Measurements from ENCODE around the gene WNT7A.

Gene WNT7A

GRCh38 chr3:13891492-13892073 is 11.7 kb upstream of the WNT7A start:
- peaks cover 9 to 11% of the 10 kb centered on the region in 2 donors for H3K27me3 Mint-ChIP-seq
- peaks cover 14 to 17% of the 10 kb centered on the region in 2 donors for H3K4me1 Mint-ChIP-seq
- DNase-seq: no peak
- no peaks in the 10 kb centered on the region for H3K36me3 Mint-ChIP-seq
- H3K9me3 Mint-ChIP-seq: peaks cover 1 to 3% of the 10 kb centered on the region in 2 donors
- H3K4me3 Mint-ChIP-seq: no peak overlapping the region
- H3K27ac Mint-ChIP-seq: no peak overlapping the region
- ATAC-seq (replicated peaks): no peak

DNA sequence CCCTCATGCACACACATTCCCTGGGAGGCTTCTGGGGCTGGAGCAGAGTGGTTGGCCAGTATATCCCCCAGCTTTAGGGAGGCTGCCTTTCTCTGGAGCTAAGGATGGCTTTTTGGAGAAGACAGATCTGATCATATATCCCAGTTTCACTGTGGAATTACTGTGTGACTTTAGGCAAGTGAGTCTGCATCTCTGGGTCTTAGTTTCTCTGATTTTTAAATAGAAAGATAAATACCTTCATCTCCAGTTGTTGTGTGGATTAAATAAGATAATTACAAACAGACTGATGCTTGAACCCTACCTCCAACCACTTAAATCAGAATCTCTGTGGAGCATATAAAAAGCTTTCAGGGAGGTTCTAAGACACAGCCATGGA is 11.1 kb upstream of the WNT7A start:
- Mint-ChIP-seq H3K36me3 (no peaks in the 10 kb centered on the region), H3K4me3 (no peak overlapping the region), H3K27me3 (peaks cover 9 to 11% of the 10 kb centered on the region in 2 donors), H3K9me3 (peaks cover 1 to 3% of the 10 kb centered on the region in 2 donors), H3K4me1 (peaks cover 11 to 12% of the 10 kb centered on the region in 2 donors), H3K27ac (no peak overlapping the region)
- ATAC-seq (replicated peaks): no peak
- no peak for DNase-seq

GRCh38 chr3:13890377-13891016 is 10.6 kb upstream of the WNT7A start:
- Mint-ChIP-seq H3K27ac (no peak overlapping the region), H3K4me1 (peaks cover 6 to 8% of the 10 kb centered on the region in 2 donors), H3K4me3 (no peak overlapping the region), H3K9me3 (peaks cover 1 to 3% of the 10 kb centered on the region in 2 donors), H3K27me3 (peaks cover 11% of the 10 kb centered on the region in 2 donors), H3K36me3 (no peaks in the 10 kb centered on the region)
- ATAC-seq (replicated peaks) (no peak), DNase-seq (no peak)

DNA sequence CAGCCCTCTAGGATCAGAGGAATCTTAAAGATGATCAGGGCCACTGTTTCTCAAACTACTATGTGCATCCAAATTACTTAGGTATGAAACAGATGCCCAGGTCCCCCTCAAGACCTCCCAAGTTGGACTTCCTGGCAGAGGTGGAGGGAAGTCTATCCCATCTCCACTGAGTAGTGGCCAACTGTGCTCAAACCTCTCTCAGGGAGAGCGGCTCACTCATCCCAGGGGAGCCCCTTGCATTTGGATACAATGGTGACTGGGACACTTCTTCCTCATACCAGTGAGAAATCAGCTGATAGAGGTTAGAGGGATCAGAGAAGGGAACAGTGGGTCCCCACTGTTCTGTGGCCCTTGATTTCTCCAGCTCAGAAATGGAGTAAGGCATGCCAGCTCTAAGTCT is 8.7 kb upstream of the WNT7A start:
- DNase-seq: no peak
- no peak overlapping the region for H3K4me3 Mint-ChIP-seq
- no peak overlapping the region for H3K27ac Mint-ChIP-seq
- H3K9me3 Mint-ChIP-seq: peaks cover 0 to under 1% of the 10 kb centered on the region in 2 donors
- H3K4me1 Mint-ChIP-seq: peaks cover 3 to 5% of the 10 kb centered on the region in 2 donors
- peaks cover 27 to 28% of the 10 kb centered on the region in 2 donors for H3K27me3 Mint-ChIP-seq
- ATAC-seq (replicated peaks): no peak
- no peaks in the 10 kb centered on the region for H3K36me3 Mint-ChIP-seq

GRCh38 chr3:13887495-13888300 is 7.8 kb upstream of the WNT7A start:
- H3K27me3 Mint-ChIP-seq: peaks cover 33 to 34% of the 10 kb centered on the region in 2 donors
- peaks cover 3 to 5% of the 10 kb centered on the region in 2 donors for H3K4me1 Mint-ChIP-seq
- H3K4me3 Mint-ChIP-seq: no peak overlapping the region
- no peak for ATAC-seq (replicated peaks)
- no peak overlapping the region for H3K27ac Mint-ChIP-seq
- DNase-seq: no peak
- H3K36me3 Mint-ChIP-seq: no peaks in the 10 kb centered on the region
- no peaks in the 10 kb centered on the region for H3K9me3 Mint-ChIP-seq

DNA sequence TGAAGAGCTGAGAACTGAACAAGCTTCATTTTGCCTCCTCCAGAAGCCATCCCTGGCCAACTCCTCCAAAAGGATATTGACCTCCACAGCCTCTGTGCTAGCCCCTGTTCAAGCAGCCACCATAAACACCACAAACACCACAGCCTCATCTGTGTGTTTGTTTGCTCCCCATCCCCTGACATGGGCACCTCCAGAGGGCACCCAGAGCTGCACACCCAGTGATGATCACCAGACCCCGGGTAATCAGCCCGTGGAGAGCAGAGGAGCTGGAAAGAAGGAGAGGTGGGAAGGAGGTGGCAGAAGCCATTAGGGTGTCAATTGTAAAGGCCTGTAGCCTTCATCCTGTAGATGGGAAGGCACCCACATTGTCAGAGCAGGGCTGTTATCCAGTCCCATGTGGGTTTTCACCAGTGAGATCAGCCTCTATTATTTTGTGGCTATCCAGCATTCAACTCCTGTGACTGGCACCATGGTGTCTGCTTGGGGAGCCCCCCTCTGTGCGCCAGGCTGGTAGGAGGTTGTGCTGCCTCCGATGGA is 6.8 kb upstream of the WNT7A start:
- H3K4me3 Mint-ChIP-seq: no peak overlapping the region
- H3K4me1 Mint-ChIP-seq: peaks cover 3 to 5% of the 10 kb centered on the region in 2 donors
- no peak overlapping the region for H3K27ac Mint-ChIP-seq
- H3K9me3 Mint-ChIP-seq: peaks cover 1 to 2% of the 10 kb centered on the region in 2 donors
- ATAC-seq (replicated peaks) (no peak), DNase-seq (no peak)
- H3K36me3 Mint-ChIP-seq: no peaks in the 10 kb centered on the region
- H3K27me3 Mint-ChIP-seq: peaks cover 44% of the 10 kb centered on the region in 2 donors

- ATAC-seq (replicated peaks): no peak
- peaks cover 2 to 3% of the 10 kb centered on the region in 2 donors for H3K9me3 Mint-ChIP-seq
- H3K4me1 Mint-ChIP-seq: peaks cover 1 to 3% of the 10 kb centered on the region in 2 donors
Measured at GRCh38 chr3:13885704-13886010, 5.8 kb upstream of the WNT7A start.

DNA sequence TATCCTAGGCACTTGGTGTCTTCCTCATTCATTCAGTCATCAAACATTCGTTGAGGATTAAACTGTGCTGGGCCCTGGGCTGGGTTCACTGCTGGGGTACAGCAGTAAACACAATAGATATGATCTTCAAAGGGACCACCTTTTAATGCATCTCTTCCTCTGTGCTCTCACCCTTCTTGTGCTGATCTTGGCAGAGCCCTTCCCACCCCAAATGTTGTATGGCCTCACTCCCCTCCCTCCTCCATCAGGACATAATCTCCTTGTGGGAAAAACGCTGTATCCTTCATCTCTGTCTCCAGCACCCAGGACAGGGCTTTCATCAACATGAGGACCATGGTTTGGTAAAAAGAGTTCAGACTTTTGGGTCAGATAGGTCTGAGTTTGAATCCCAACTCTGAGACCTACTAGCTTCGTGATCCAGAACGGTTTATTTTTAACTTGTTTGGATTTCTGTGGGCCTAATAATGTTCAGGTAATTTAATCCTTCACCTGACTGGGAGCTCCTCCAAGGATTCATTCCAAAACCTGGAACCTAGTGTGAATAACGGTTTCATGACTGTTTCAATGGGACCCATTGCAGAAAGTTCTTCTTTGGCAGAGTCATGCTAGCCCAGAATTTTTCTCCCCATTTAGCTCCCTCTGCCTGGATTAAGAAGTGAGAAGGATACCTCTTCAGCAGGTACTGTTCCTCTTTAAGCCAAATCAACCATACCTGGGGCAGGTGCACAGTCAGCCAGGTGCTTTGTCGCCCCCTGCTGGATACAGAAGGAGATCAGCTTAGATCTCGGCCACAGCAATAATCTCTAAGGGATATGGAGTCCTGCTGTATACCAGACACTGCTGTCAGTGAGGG is 5.2 kb upstream of the WNT7A start:
- peak; percentile 18 for DNase-seq
- peak; percentile 74 to 80 for ATAC-seq (replicated peaks)
- H3K27me3 Mint-ChIP-seq: peaks cover 52 to 53% of the 10 kb centered on the region in 2 donors
- no peak overlapping the region for H3K27ac Mint-ChIP-seq
- no peak overlapping the region for H3K4me3 Mint-ChIP-seq
- H3K4me1 Mint-ChIP-seq: no peaks in the 10 kb centered on the region
- peaks cover 2 to 3% of the 10 kb centered on the region in 2 donors for H3K9me3 Mint-ChIP-seq
- no peaks in the 10 kb centered on the region for H3K36me3 Mint-ChIP-seq

More at GRCh38 chr3:13885704-13886010, 5.8 kb upstream of the WNT7A start:
- Mint-ChIP-seq H3K36me3 (no peaks in the 10 kb centered on the region), H3K4me3 (no peak overlapping the region), H3K27me3 (peaks cover 52 to 53% of the 10 kb centered on the region in 2 donors), H3K27ac (no peak overlapping the region)
- DNase-seq: no peak

DNA sequence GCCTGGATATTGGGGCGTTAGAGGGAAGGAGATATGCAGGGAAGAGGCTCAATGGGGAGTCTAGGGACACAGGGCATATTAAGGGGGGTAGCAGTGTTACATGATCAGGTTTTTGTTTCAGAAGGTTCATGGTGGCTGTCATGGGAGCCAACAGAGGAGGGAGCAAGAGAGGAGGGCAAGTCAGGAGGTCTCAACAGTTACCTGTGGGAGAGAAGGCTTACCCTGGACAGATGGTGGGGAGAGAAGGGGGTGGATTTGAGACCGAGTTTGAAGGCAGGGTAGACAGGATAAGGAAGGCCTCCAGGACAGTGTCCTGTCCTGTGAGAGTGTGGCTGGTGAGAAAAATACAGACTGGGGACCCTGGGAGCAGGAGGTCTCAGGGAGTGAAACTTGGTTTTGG is 3.8 kb upstream of the WNT7A start:
- H3K4me1 Mint-ChIP-seq: peaks cover 2 to 6% of the 10 kb centered on the region in 2 donors
- no peaks in the 10 kb centered on the region for H3K36me3 Mint-ChIP-seq
- DNase-seq: no peak
- ATAC-seq (replicated peaks): no peak
- peaks cover 2 to 3% of the 10 kb centered on the region in 2 donors for H3K9me3 Mint-ChIP-seq
- H3K27ac Mint-ChIP-seq: no peak overlapping the region
- peaks cover 57 to 59% of the 10 kb centered on the region in 2 donors for H3K27me3 Mint-ChIP-seq
- H3K4me3 Mint-ChIP-seq: no peak overlapping the region

GRCh38 chr3:13882876-13883275 is 3.0 kb upstream of the WNT7A start:
- no peak for DNase-seq
- no peak for ATAC-seq (replicated peaks)
- peaks cover 2 to 13% of the 10 kb centered on the region in 2 donors for H3K4me1 Mint-ChIP-seq
- H3K9me3 Mint-ChIP-seq: peaks cover 2 to 3% of the 10 kb centered on the region in 2 donors
- H3K36me3 Mint-ChIP-seq: no peaks in the 10 kb centered on the region
- H3K27ac Mint-ChIP-seq: no peak overlapping the region
- H3K4me3 Mint-ChIP-seq: no peak overlapping the region
- peaks cover 59 to 65% of the 10 kb centered on the region in 2 donors for H3K27me3 Mint-ChIP-seq

DNA sequence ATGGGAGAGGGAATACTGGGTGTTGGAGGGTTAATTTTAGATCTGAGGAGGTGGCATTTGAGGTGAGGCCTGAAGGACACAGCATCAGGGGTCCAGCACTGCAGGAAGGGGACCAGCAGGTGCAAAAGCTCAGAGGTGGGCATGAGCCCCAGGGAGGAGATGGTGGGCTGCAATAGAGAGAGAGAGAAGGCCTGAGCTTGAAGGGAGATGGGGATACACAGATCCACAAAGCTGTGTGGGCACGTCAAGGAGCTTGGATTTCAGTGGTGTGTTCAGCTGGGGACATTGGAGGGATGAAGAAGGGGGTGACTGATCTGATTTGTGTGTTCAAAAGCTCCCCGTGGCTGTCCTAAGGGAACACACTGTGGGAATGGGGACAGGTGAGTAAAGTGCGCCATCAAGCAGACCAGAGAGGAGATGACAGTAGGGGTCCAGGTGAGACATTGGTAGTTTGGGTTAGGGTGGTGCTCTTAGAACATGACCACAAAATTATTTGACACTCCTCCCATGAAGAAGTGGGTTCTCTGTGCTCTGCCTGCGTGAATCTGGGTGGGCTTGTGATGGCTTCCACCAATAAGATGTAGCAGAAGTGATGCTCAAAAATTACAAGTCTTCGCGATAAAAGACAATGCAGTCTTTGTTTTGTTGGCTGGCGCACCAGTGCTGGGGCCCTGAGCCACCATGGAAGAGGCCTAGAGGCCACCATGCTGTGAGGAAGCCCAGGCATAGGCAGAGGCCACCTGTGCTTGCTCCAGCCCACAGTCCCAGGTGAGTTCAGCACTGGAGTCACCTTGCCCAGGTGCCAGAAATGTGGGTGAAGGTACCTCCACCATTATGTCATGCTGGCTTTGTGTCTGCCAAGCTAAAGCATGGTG is 1.9 kb upstream of the WNT7A start:
- Mint-ChIP-seq H3K36me3 (no peaks in the 10 kb centered on the region), H3K4me3 (no peak overlapping the region), H3K4me1 (peaks cover 2 to 13% of the 10 kb centered on the region in 2 donors), H3K9me3 (peaks cover 2 to 3% of the 10 kb centered on the region in 2 donors), H3K27ac (no peak overlapping the region), H3K27me3 (peaks cover 57 to 67% of the 10 kb centered on the region in 2 donors)
- no peak for ATAC-seq (replicated peaks)
- DNase-seq: no peak

DNA sequence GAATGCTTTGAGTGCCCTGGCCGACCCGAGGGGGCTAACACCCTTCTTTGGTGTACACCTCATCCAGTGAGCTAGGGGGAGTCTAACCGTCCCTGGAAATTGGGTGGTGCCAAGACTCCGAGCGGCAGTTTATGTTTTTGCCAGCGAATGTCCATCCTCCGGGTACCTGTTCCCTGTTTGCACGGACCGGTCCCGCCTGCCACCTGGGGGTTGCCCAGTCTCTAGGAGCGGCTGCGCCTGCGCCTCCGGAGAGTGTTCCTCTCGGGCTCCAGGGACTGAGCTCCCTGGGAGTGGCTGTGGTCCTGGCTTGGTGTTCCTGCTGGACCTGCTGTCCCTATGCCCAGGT is 913 bp upstream of the WNT7A start:
- Mint-ChIP-seq H3K9me3 (peaks cover 2 to 3% of the 10 kb centered on the region in 2 donors), H3K4me1 (peaks cover 2 to 13% of the 10 kb centered on the region in 2 donors), H3K36me3 (no peaks in the 10 kb centered on the region), H3K4me3 (peak overlapping the region in 1 of 2 donors; percentile 34), H3K27ac (no peak overlapping the region), H3K27me3 (peaks cover 66 to 77% of the 10 kb centered on the region in 2 donors)
- DNase-seq: no peak
- no peak for ATAC-seq (replicated peaks)
